RCC 7860 (cell line): ENCODE measurements around the gene GOLGA8B.
A peak's percentile ranks its signal among the peaks of the same experiment; 100 is the strongest.
"Not testable (repeated sequence)": the region's sequence is repeated elsewhere in the genome, so short reads cannot be mapped to it uniquely, and the experiment has no call there.

Experiments
- DNase-seq: peaks from one replicate; pipeline ENCODE4 v3.0.0-alpha.2; 2015; ENCODE audit warnings: low spot score
- FAIRE-seq: peaks from 2 replicates; lab custom pipeline; 2012; peaks lifted over from hg19 to GRCh38; lab: Jason Lieb, UNC

The GOLGA8B gene, protein sequence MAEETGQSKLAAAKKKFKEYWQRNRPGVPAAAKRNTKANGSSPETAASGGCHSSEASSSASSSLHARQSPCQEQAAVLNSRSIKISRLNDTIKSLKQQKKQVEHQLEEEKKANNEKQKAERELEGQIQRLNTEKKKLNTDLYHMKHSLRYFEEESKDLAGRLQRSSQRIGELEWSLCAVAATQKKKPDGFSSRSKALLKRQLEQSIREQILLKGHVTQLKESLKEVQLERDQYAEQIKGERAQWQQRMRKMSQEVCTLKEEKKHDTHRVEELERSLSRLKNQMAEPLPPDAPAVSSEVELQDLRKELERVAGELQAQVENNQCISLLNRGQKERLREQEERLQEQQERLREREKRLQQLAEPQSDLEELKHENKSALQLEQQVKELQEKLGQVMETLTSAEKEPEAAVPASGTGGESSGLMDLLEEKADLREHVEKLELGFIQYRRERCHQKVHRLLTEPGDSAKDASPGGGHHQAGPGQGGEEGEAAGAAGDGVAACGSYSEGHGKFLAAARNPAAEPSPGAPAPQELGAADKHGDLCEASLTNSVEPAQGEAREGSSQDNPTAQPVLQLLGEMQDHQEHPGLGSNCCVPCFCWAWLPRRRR

DNA sequence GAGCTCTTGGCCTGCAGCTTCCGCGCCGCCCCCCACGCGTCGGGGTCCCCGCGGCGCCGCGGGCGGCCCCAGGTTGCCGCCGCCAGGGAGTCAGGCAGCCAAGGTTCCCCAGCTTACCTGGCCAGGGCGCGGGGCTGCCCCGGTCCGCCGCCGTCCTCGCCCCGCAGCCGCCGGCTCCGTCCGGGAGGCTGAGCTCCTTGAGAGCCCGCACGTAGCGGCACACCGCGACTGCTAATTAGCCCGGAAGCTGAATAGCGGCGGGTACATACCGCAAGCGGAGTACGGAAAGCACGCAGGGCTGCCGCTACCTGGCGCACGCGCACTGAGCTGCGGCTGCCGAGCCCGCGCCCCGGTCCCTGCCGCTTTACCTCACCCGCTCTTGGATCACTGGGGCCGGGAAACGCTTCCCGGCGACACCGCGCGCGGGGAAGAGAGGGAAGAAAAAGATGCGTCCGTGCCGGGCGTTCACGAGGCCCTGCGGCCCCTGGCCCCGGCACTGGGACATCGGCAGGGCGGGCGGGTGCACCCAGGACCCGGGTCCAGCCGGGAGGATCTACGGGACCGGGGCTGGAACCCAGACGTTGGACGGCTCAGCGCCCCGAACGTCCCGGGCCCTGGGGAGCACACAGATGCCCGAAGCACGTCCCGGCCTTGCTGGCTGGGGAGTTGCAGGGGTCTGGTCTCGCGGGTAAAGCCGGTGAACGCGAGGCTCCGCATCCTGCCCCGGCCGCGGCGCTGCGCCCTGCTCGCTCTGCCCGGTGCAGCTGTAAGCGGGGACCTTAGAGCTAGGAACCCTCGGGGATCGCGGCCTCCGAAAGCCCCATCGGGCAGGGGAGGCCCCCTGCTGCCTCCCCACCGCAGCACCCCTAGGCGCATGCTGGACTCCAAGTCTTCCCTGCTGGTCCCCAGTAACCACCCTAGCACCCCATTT, at the start of gene GOLGA8B:
Gene GOLGA8B (minus strand): TSS at position 253 of the 931 bp plus-strand sequence. CDS start 47,739 bp downstream, outside the sequence.
- FAIRE-seq (no peak), DNase-seq (peak; percentile 55)

DNA sequence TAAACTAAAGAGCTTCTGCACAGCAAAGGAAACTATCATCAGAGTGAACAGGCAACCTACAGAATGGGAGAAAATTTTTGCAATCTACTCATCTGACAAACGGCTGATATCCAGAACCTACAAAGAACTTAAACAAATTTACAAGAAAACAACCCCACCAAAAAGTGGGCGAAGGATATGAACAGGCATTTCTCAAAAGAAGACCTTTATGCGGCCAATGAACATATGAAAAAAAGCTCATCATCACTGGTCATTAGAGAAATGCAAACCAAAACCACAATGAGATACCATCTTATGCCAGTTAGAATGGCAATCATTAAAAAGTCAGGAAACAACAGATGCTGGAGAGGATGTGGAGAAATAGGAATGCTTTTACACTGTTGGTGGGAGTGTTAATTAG, 49.7 kb upstream of the GOLGA8B start:
- not testable (repeated sequence) for FAIRE-seq, DNase-seq

- DNase-seq (no peak), FAIRE-seq (no peak)
These were observed 45.2 kb upstream of the GOLGA8B start for GRCh38 chr15:34628577-34629152.

DNA sequence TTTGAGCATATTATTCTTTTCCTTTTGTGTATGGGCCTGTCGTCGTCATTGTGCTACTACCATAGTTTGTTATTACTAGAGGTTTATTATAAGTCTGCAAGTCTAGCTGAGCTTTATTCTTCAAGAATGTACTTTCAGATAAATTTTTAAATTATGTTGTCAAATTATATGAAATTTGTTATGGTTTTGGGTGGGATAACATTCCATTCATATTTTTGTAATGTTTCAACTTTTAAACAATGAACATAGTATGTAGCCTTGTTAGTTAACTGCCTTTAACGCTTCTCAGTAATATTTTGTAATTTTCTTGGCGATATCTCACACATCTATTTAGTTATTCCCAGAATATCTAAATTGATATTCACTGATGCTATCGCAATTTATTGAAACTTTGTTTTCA, 41.6 kb upstream of the GOLGA8B start:
- DNase-seq (no peak), FAIRE-seq (no peak)

DNA sequence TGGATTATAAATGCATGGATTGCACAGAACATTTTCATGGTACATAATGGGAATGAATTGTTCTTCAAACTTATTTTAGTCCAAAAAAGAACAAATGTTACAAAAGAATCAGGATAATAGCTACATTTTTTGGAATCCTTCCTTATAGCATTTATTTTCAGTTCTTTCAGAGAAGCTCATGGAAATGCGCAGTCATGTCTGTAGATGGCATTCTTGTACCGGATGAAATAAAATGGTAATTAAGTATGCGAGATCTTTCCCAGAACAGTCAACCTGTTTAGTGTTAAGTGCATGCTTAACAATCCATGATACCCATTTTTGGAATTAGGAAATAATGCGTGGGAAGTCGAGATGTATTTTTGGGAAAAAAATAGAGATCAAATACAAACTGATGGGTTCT, 38.2 kb upstream of the GOLGA8B start:
- DNase-seq = no peak
- no peak for FAIRE-seq

GRCh38 chr15:34620814-34621213, 37.4 kb upstream of the GOLGA8B start:
- DNase-seq (no peak), FAIRE-seq (no peak)

DNA sequence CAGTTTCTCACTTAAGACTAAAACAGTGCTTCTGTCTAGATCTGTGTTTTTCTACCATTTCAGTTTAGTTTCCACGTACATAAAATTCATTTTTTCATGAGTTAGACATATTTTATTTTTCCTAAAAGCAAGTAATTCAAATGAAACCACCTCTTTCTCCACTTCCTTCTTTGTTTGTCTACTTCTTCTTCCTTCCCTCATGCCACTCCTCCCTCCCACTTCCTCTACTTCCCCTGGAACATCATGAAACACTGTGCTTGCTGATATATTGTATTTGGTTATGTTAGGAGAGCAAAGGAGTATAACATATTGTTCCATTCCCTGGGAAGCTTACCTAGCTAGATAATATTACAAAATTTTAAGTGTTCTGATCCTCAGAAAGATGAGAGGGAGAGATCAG, 36.7 kb upstream of the GOLGA8B start:
- DNase-seq (no peak), FAIRE-seq (no peak)

DNA sequence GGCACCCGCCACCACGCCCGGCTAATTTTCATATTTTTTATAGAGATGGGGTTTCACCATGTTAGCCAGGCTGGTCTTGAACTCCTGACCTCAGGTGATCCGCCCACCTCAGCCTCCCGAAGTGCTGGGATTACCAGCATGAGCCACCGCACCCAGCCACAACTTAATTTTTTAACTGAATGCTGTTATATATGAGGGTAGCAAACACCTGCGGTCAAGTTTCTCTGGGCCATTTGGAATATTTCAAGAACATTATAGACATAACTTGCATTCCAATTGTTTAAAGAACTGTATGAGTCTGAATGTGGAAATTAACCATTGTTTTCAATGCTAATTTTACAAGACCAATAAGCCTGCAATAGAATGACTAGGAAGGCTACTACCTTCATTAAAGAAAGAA, 35.7 kb upstream of the GOLGA8B start:
- DNase-seq (no peak), FAIRE-seq (no peak)

DNA sequence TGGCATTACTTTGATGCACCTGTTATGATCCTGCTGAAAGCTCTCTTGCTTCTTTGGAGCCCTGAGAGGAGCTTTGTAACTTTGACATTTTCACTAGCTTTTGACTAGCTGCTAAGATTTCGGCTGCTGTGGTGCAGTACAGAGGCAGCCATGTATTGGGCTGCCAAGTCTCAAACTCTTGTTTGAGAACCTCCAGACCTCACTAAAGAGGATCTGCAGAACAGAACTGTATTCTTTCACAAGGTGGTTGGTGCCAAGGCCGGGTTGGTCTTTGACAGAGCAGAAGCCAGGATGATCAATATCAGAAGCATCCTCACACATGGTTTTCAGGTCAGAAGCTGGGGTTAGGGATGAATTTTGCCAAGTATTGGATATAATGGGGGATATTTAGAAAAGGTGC, 34.6 kb upstream of the GOLGA8B start:
- DNase-seq (no peak), FAIRE-seq (no peak)

DNA sequence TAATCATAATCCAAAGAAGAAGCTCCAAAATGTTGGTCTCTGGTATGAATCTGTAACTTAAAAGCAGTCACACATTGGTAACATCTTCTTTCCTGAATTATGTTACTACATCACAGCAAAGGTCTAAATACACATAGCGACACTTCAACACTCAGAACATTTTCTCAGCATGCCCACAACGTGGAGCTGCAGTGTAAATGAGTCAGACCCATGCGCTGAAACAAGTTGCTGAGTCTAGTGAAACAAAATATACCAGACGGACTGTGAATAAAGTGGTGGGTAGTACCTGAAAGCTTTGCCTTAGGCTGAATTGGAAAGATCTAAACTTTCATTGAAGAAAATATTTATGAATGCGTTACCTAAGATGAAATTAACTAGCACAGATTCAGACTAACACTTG, 33.2 kb upstream of the GOLGA8B start:
- FAIRE-seq = no peak
- DNase-seq = peak; percentile 7

DNA sequence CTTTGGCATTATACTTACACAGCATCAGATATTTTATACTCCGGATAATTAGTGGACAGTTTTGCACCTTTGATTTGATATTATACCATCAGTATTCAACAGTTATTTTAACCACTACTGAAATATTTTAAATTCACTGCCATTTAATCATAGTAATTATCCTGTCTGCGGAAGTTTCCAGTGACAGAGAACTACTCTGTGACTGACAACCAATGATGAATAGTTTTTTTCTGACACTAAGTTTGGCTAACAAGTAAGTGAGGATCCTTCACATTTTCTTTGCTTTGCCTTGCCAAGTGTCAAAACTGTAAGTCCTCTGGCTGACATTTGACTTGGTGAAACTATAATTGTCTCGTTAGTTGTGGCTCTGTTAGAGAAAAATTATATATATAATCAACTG, 30.5 kb upstream of the GOLGA8B start:
- no peak for FAIRE-seq
- no peak for DNase-seq

- FAIRE-seq (no peak), DNase-seq (no peak)
These were observed 29.9 kb upstream of the GOLGA8B start for GRCh38 chr15:34613301-34613700.

GRCh38 chr15:34610354-34610753, 26.9 kb upstream of the GOLGA8B start:
- DNase-seq = no peak
- FAIRE-seq = no peak

GRCh38 chr15:34609102-34610057, 25.9 kb upstream of the GOLGA8B start:
- no peak for FAIRE-seq

DNA sequence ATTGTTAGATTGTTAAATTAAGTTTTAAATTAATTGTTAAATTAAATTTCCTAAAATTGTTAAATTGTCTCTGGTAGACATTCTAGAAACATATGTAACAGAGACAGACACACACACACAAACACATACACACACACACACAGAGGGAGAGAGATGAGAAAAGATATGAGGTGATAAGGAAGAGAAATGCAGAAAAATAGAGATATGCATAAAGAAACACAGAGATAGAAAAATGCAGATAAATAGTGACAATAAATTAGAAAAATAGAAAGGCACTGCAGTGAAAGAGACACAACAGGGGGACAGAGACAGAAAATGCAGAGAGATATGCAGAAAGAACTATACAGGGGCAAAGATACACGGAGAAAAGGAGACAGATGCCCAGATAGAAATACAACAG, 25.1 kb upstream of the GOLGA8B start:
- no peak for DNase-seq
- FAIRE-seq = no peak

More at GRCh38 chr15:34609102-34610057, 25.9 kb upstream of the GOLGA8B start:
- no peak for DNase-seq

DNA sequence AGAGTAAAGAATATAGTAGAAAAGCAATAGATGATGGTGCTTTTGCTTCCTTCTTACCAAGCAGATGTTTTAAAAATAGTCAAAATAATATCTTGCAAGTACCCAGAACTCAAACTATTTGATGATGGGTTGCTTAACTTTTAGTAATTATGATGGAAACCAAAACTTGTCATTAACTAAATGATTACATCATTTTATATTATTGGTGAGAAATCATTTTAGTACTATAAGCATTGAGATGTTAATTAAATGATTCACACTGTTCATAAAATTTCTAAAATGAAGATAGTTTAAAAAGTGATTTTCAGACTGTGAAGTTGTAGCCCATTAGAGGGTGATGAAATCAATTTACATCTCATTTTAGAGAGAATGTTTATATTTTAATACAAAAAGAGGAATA, 24.4 kb upstream of the GOLGA8B start:
- FAIRE-seq (no peak), DNase-seq (no peak)

GRCh38 chr15:34606545-34606944, 23.1 kb upstream of the GOLGA8B start:
- FAIRE-seq = no peak

GRCh38 chr15:34606131-34606530, 22.7 kb upstream of the GOLGA8B start:
- DNase-seq = no peak
- FAIRE-seq = no peak

More at GRCh38 chr15:34606545-34606944, 23.1 kb upstream of the GOLGA8B start:
- DNase-seq = no peak

DNA sequence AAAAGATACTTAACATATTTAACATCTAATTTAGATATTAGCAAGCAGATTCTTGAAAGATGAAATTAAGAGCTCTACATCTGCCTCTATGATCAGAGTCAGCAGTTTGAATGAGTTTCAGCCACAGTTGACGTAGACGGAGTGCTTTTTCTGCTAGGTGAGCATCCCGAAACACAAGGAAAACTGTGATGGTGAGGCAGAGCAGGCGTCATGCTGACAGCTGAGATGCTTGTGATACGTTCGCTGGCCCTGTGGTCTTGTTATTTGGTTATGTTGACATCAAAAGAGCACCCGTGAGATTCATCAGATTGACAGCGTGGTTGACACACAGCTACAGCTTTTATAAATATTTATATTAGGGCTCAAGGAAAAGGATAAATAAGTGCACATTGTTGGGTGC, 19.6 kb upstream of the GOLGA8B start:
- DNase-seq (no peak), FAIRE-seq (no peak)

DNA sequence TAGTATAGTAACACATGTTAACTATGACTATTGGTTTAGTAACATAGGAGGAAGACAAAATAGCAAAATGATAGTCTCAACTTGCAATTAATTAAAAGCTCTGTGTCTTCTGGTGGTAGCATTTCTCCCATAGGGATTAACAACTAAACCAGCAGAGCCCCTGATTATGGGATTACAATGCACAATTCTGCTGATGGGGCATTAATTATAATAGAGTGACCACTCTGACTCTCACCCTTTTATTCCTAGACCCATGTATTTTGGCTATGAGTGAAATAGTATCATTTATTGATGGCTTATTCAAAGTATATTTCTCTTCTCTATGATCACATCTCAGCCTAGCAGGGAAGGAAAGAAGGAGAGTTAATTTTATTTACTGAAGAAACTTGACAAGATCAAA, 17.5 kb upstream of the GOLGA8B start:
- no peak for DNase-seq
- no peak for FAIRE-seq
